B cell (primary cell): ENCODE measurements around the gene UMAD1. TPM values are rescaled to one million over a fixed set of nuclear protein-coding genes. Genes with fewer than 3 reads are reported as not detected.

ENCODE experiments used
- ATAC-seq: fragments of 200-7000 bp; cut with Tn5 transposase; one replicate; pipeline ENCODE4 v1.10.0; 2021; ENCODE audit warnings: low read depth, mild to moderate bottlenecking, moderate number of reproducible peaks, moderate library complexity
- CTCF ChIA-PET: fragments of 350-600 bp; sonication (Branson Sonifier 250); formaldehyde crosslinking; loops from one replicate; lab custom pipeline; 2021; ENCODE audit warnings: antibody characterized with exemption, inconsistent platforms; lab: Charles Lee
- POLR2A ChIA-PET: fragments of 350-600 bp; sonication (Branson Sonifier 250); formaldehyde crosslinking; loops from one replicate; lab custom pipeline; 2021; ENCODE audit warnings: antibody characterized with exemption; lab: Charles Lee
- DNase-seq: peaks from one replicate; pipeline ENCODE4 v3.0.0; 2013
- H2AFZ ChIP-seq: 2 replicates; pipeline ENCODE4 v1.6.1; 2012; ENCODE audit warnings: mild to moderate bottlenecking, low read depth, low read length; ENCODE audit not compliant: insufficient read depth, poor library complexity, severe bottlenecking
- H3K27ac ChIP-seq, 2 donors: 1 replicate in 1 of 2; 2 replicates in 1 of 2; pipeline ENCODE4 v1.5.1; 2012 to 2013; ENCODE audit warnings: low read length in 2 of 2, mild to moderate bottlenecking in 2 of 2, moderate library complexity in 1 of 2
- H3K27me3 ChIP-seq, 4 experiments: fragments of 200-600 bp in 1 of 4; sonication (generic) in 1 of 4; replicated peaks in 1 of 4; 1 replicate in 2 of 4; 2 replicates in 2 of 4; pipeline versions ENCODE4 v1.6.1 to v1.7.0; 2013 to 2016; ENCODE audit warnings: low read length in 3 of 4, mild to moderate bottlenecking in 2 of 4, mixed read lengths in 1 of 4, moderate library complexity in 1 of 4; ENCODE audit not compliant: insufficient read depth in 4 of 4, control insufficient read depth in 3 of 4; ENCODE audit errors: control extremely low read depth in 1 of 4
- H3K36me3 ChIP-seq, 2 experiments: replicated peaks in 1 of 2; 1 replicate in 1 of 2; 2 replicates in 1 of 2; pipeline versions ENCODE4 v1.6.1 to v1.7.1; 2013; ENCODE audit warnings: low read length in 1 of 2; ENCODE audit not compliant: insufficient read depth in 2 of 2, control insufficient read depth in 1 of 2; ENCODE audit errors: control extremely low read depth in 1 of 2, extremely low read depth in 1 of 2
- H3K4me1 ChIP-seq, 2 donors: fragments of 200-600 bp in 1 of 2; sonication (generic) in 1 of 2; 1 replicate in 1 of 2; 2 replicates in 1 of 2; pipeline versions ENCODE4 v1.5.1 to v1.6.1; 2013 to 2017; ENCODE audit warnings: low read length in 2 of 2; ENCODE audit not compliant: control insufficient read depth in 2 of 2, insufficient read depth in 2 of 2
- H3K4me2 ChIP-seq: replicated peaks from 2 replicates; pipeline ENCODE3; 2012; ENCODE audit warnings: mild to moderate bottlenecking, low read depth, low read length; ENCODE audit not compliant: poor library complexity, severe bottlenecking
- H3K4me3 ChIP-seq, 5 experiments: fragments of 200-600 bp in 1 of 5; sonication (generic) in 1 of 5; 1 replicate in 3 of 5; 2 replicates in 2 of 5; pipeline versions ENCODE4 v1.5.1 to v1.7.0; 2011 to 2016; ENCODE audit warnings: low read length in 4 of 5, mild to moderate bottlenecking in 4 of 5, low read depth in 2 of 5, control low read depth in 1 of 5, moderate library complexity in 1 of 5; ENCODE audit not compliant: insufficient read depth in 1 of 5; ENCODE audit errors: control extremely low read depth in 1 of 5, extremely low read depth in 1 of 5
- H3K79me2 ChIP-seq: fragments of 200-600 bp; sonication (generic); one replicate; pipeline ENCODE4 v1.6.0; 2016; ENCODE audit warnings: low read length; ENCODE audit not compliant: control insufficient read depth, insufficient read depth
- H3K9ac ChIP-seq: fragments of 200-600 bp; sonication (generic); 2 replicates; pipeline ENCODE4 v1.6.1; 2017; ENCODE audit warnings: mild to moderate bottlenecking, low read length, moderate library complexity
- H3K9me3 ChIP-seq, 3 donors: one replicate each; pipeline versions ENCODE4 v1.6.1 to v1.7.1; 2013; ENCODE audit warnings: low read length in 2 of 3; ENCODE audit not compliant: control insufficient read depth in 2 of 3, insufficient read depth in 1 of 3; ENCODE audit errors: control extremely low read depth in 1 of 3
- H4K20me1 ChIP-seq: 2 replicates; pipeline ENCODE4 v1.6.0; 2012; ENCODE audit warnings: mild to moderate bottlenecking, low read length; ENCODE audit not compliant: insufficient read depth, control insufficient read depth, poor library complexity, severe bottlenecking
- H3K27ac Mint-ChIP-seq: one replicate; pipeline ENCODE4 v1.8.0; 2021; ENCODE audit warnings: mixed read lengths
- H3K27me3 Mint-ChIP-seq: one replicate; pipeline ENCODE4 v1.8.0; 2021; ENCODE audit warnings: mixed read lengths
- H3K4me1 Mint-ChIP-seq: one replicate; pipeline ENCODE4 v1.8.0; 2021; ENCODE audit warnings: mixed read lengths
- H3K4me3 Mint-ChIP-seq: one replicate; pipeline ENCODE4 v1.8.0; 2021; ENCODE audit warnings: mixed read lengths
- H3K9me3 Mint-ChIP-seq: one replicate; pipeline ENCODE4 v1.8.0; 2022; ENCODE audit warnings: mixed read lengths; ENCODE audit not compliant: insufficient read depth
- CTCF ChIP-seq: fragments of 200-600 bp; IDR thresholded peaks from one replicate; pipeline ENCODE4 v1.8.0; 2022; ENCODE audit warnings: antibody characterized with exemption, mild to moderate bottlenecking
- EZH2 ChIP-seq: IDR thresholded peaks from 2 replicates; pipeline ENCODE4 v1.6.1; 2012; ENCODE audit warnings: borderline replicate concordance, low read depth, mild to moderate bottlenecking, moderate library complexity, low read length; ENCODE audit not compliant: insufficient read depth, poor library complexity, severe bottlenecking
- WGBS: methylation state at CpG from one replicate; pipeline ENCODE4 v1.1.5; 2013; ENCODE audit warnings: missing lambda C conversion rate; ENCODE audit not compliant: insufficient coverage; 5-methylcytosine and 5-hydroxymethylcytosine counted together
- intact Hi-C: fragments of 100-400 bp; cut with micrococcal nuclease; formaldehyde crosslinking; loops from one replicate; pipeline ENCODE4 v1.10.0; 2022
- polyA plus RNA-seq: library from polyadenylated mRNA; depleted of rRNA; stranded (reverse); fragments of >200 nt; gene quantifications from 2 replicates; pipeline ENCODE4 v1.2.3, GENCODE V29; 2012
- total RNA-seq, 2 donors: library from RNA; stranded (reverse); fragments of 120-200 nt in 1 of 2; gene quantifications; 1 replicate in 1 of 2; 2 replicates in 1 of 2; pipeline versions ENCODE4 v1.2.3 to v1.2.4, GENCODE V29; 2013 to 2022

UMAD1 gene
- total and polyA plus RNA-seq, 2 donors (not counting 1 experiment from before 2014, with no cell fraction given): 11.6 to 25.9 TPM

DNA sequence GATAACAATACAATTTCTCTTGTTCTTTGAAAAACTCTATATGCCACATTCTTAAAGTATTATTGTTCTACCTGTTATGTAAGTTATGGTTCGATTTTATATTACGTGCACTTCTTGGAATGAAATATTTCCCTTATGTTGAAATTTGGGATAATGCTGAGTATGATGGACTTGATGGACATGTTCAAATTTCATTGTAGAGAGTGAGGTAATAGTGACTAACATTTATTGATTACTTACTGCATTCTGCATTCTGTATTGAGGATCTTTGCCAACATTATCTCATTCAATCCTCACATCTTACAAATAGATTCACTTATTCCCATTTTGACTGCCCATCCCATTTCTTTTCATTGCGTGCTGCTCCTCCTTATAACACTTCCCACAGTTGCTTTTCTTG lies 208.3 kb downstream of the UMAD1 start:
- no peaks in the 10 kb centered on the region for H3K27me3 ChIP-seq
- no peak overlapping the region for H3K27ac ChIP-seq
- ChIA-PET POLR2A (interaction anchor here (0.6 kb wide), 1 partner anchor 13 kb away, joined by 3 read pairs; no protein-coding TSS in a partner anchor), CTCF (no interaction called here)
- no peaks in the 10 kb centered on the region for H3K27me3 Mint-ChIP-seq
- no peaks in the 10 kb centered on the region for H4K20me1 ChIP-seq
- no peak overlapping the region for H3K27ac Mint-ChIP-seq
- no peak overlapping the region for H3K4me3 Mint-ChIP-seq
- H3K36me3 ChIP-seq: no peaks in the 10 kb centered on the region
- no peak overlapping the region for H3K4me2 ChIP-seq
- no CpG with 5 or more reads among the region's 3 CpGs for whole genome bisulfite sequencing
- no peak for TF ChIP-seq CTCF
- no peak for TF ChIP-seq EZH2
- peaks cover 26% of the 10 kb centered on the region for H3K4me1 Mint-ChIP-seq
- intact Hi-C loops: no loop called here
- H3K4me3 ChIP-seq: no peak overlapping the region
- H3K9me3 Mint-ChIP-seq: peaks cover 3% of the 10 kb centered on the region
- ATAC-seq: no peak
- DNase-seq: no peak
- H3K9ac ChIP-seq: no peak overlapping the region
- no peak overlapping the region for H2AFZ ChIP-seq
- peaks cover 0 to 21% of the 10 kb centered on the region in 2 donors for H3K4me1 ChIP-seq
- H3K79me2 ChIP-seq: no peaks in the 10 kb centered on the region
- peaks cover 0 to 4% (median 1%) of the 10 kb centered on the region in 3 donors for H3K9me3 ChIP-seq

- WGBS: no CpG with 5 or more reads among the region's 1 CpG
- Mint-ChIP-seq H3K9me3 (peaks cover 3% of the 10 kb centered on the region), H3K4me3 (no peak overlapping the region), H3K27ac (no peak overlapping the region), H3K27me3 (no peaks in the 10 kb centered on the region), H3K4me1 (peaks cover 26% of the 10 kb centered on the region)
- intact Hi-C loops: no loop called here
- POLR2A ChIA-PET: no interaction called here
- Histone ChIP-seq H3K27me3 (no peaks in the 10 kb centered on the region), H3K9ac (no peak overlapping the region), H3K27ac (no peak overlapping the region), H2AFZ (no peak overlapping the region), H4K20me1 (no peaks in the 10 kb centered on the region), H3K9me3 (peaks cover 1 to 15% (median 14%) of the 10 kb centered on the region in 3 donors), H3K4me2 (no peak overlapping the region), H3K4me1 (peaks cover 0 to 21% of the 10 kb centered on the region in 2 donors), H3K36me3 (no peaks in the 10 kb centered on the region), H3K4me3 (no peak overlapping the region), H3K79me2 (peaks cover 7% of the 10 kb centered on the region)
- TF ChIP-seq CTCF (no peak), EZH2 (no peak)
- no peak for ATAC-seq
- no peak for DNase-seq
- CTCF ChIA-PET: no interaction called here
Observed at GRCh38 chr7:7850150-7850549, 209.6 kb downstream of the UMAD1 start.
